Stimulated activated naive B cell treated with anti-CD40 and anti-IgM and Interleukin-4, amounts not matched to agents 10 μg/mL and 1 μg/mL and 100 μg/mL, for 72 hours (primary cell): Measurements from ENCODE around the gene COBL.
A peak's percentile ranks its signal among the peaks of the same experiment; 100 is the strongest.

Experiments
- ATAC-seq, 2 donors: fragments of 150-1000 bp; cut with Tn5 transposase; replicated peaks; 2 replicates each; pipeline ENCODE4 v1.10.0; 2021; ENCODE audit warnings: moderate library complexity in 1 of 2
- DNase-seq: peaks from one replicate; pipeline ENCODE4 v3.0.0; 2021
- H3K27ac Mint-ChIP-seq: one replicate; pipeline ENCODE4 v1.8.0; 2022; ENCODE audit warnings: mild to moderate bottlenecking, mixed read lengths
- H3K27me3 Mint-ChIP-seq, 2 donors: one replicate each; pipeline ENCODE4 v1.8.0; 2022; ENCODE audit warnings: mixed read lengths in 2 of 2
- H3K36me3 Mint-ChIP-seq, 2 donors: one replicate each; pipeline ENCODE4 v1.8.0; 2022; ENCODE audit warnings: mixed read lengths in 2 of 2, mild to moderate bottlenecking in 1 of 2
- H3K4me1 Mint-ChIP-seq, 2 donors: one replicate each; pipeline ENCODE4 v1.8.0; 2022; ENCODE audit warnings: mixed read lengths in 2 of 2, mild to moderate bottlenecking in 1 of 2
- H3K4me3 Mint-ChIP-seq, 2 donors: one replicate each; pipeline ENCODE4 v1.8.0; 2022; ENCODE audit warnings: mild to moderate bottlenecking in 2 of 2, mixed read lengths in 2 of 2, moderate library complexity in 1 of 2
- H3K9me3 Mint-ChIP-seq, 2 donors: one replicate each; pipeline ENCODE4 v1.8.0; 2022; ENCODE audit warnings: mixed read lengths in 2 of 2, mild to moderate bottlenecking in 1 of 2

The COBL gene

GRCh38 chr7:51237446-51238133 lies 79.0 kb downstream of the COBL start:
- H3K9me3 Mint-ChIP-seq = no peaks in the 10 kb centered on the region
- no peak overlapping the region for H3K27ac Mint-ChIP-seq
- H3K27me3 Mint-ChIP-seq = no peaks in the 10 kb centered on the region
- no peak overlapping the region for H3K4me3 Mint-ChIP-seq
- no peaks in the 10 kb centered on the region for H3K36me3 Mint-ChIP-seq
- no peaks in the 10 kb centered on the region for H3K4me1 Mint-ChIP-seq
- ATAC-seq (no peak), DNase-seq (no peak)

GRCh38 chr7:51236470-51237132 lies 80.0 kb downstream of the COBL start:
- no peaks in the 10 kb centered on the region for H3K9me3 Mint-ChIP-seq

GRCh38 chr7:51235593-51236313 lies 80.9 kb downstream of the COBL start:
- ATAC-seq = no peak
- peaks cover under 1% of the 10 kb centered on the region in 2 donors for H3K27me3 Mint-ChIP-seq
- no peaks in the 10 kb centered on the region for H3K9me3 Mint-ChIP-seq

More at GRCh38 chr7:51236470-51237132, 80.0 kb downstream of the COBL start:
- Mint-ChIP-seq H3K36me3 (no peaks in the 10 kb centered on the region), H3K4me1 (no peaks in the 10 kb centered on the region), H3K27me3 (no peaks in the 10 kb centered on the region), H3K4me3 (no peak overlapping the region), H3K27ac (no peak overlapping the region)
- ATAC-seq (no peak), DNase-seq (no peak)

GRCh38 chr7:51234609-51235308 lies 81.8 kb downstream of the COBL start:
- Mint-ChIP-seq H3K9me3 (peaks cover 0 to 1% of the 10 kb centered on the region in 2 donors), H3K27ac (no peak overlapping the region), H3K4me3 (no peak overlapping the region), H3K4me1 (no peaks in the 10 kb centered on the region), H3K36me3 (no peaks in the 10 kb centered on the region), H3K27me3 (peaks cover 8% of the 10 kb centered on the region in 2 donors)
- DNase-seq (no peak), ATAC-seq (no peak)

More at GRCh38 chr7:51235593-51236313, 80.9 kb downstream of the COBL start:
- H3K4me1 Mint-ChIP-seq = no peaks in the 10 kb centered on the region
- no peak for DNase-seq
- no peak overlapping the region for H3K4me3 Mint-ChIP-seq
- no peak overlapping the region for H3K27ac Mint-ChIP-seq
- H3K36me3 Mint-ChIP-seq = no peaks in the 10 kb centered on the region

GRCh38 chr7:51234139-51234538 lies 82.5 kb downstream of the COBL start:
- no peak overlapping the region for H3K27ac Mint-ChIP-seq
- peaks cover 8% of the 10 kb centered on the region in 2 donors for H3K27me3 Mint-ChIP-seq
- H3K36me3 Mint-ChIP-seq = no peaks in the 10 kb centered on the region
- DNase-seq (no peak), ATAC-seq (no peak)
- H3K4me3 Mint-ChIP-seq = no peak overlapping the region
- H3K4me1 Mint-ChIP-seq = no peaks in the 10 kb centered on the region
- peaks cover 0 to 1% of the 10 kb centered on the region in 2 donors for H3K9me3 Mint-ChIP-seq

- no peak for DNase-seq
These were observed 83.2 kb downstream of the COBL start for GRCh38 chr7:51233374-51233773.

GRCh38 chr7:51230723-51231122 lies 85.9 kb downstream of the COBL start:
- ATAC-seq (no peak), DNase-seq (no peak)
- Mint-ChIP-seq H3K27ac (no peak overlapping the region), H3K36me3 (no peaks in the 10 kb centered on the region), H3K4me3 (no peak overlapping the region), H3K27me3 (peaks cover 8% of the 10 kb centered on the region in 2 donors), H3K9me3 (peaks cover 0 to 1% of the 10 kb centered on the region in 2 donors), H3K4me1 (no peaks in the 10 kb centered on the region)

More at GRCh38 chr7:51233374-51233773, 83.2 kb downstream of the COBL start:
- Mint-ChIP-seq H3K4me3 (no peak overlapping the region), H3K4me1 (no peaks in the 10 kb centered on the region), H3K9me3 (peaks cover 0 to 1% of the 10 kb centered on the region in 2 donors), H3K36me3 (no peaks in the 10 kb centered on the region), H3K27me3 (peaks cover 8% of the 10 kb centered on the region in 2 donors), H3K27ac (no peak overlapping the region)
- ATAC-seq = no peak

- Mint-ChIP-seq H3K4me1 (no peaks in the 10 kb centered on the region), H3K9me3 (peaks cover 0 to 1% of the 10 kb centered on the region in 2 donors), H3K36me3 (no peaks in the 10 kb centered on the region), H3K27me3 (peaks cover 8% of the 10 kb centered on the region in 2 donors), H3K27ac (no peak overlapping the region), H3K4me3 (no peak overlapping the region)
- DNase-seq = no peak
- no peak for ATAC-seq
These were observed 86.3 kb downstream of the COBL start for GRCh38 chr7:51230324-51230625.

GRCh38 chr7:51229620-51230323 lies 86.8 kb downstream of the COBL start:
- H3K36me3 Mint-ChIP-seq = no peaks in the 10 kb centered on the region
- peaks cover 8% of the 10 kb centered on the region in 2 donors for H3K27me3 Mint-ChIP-seq
- H3K4me3 Mint-ChIP-seq = no peak overlapping the region
- H3K27ac Mint-ChIP-seq = no peak overlapping the region
- no peak for ATAC-seq
- H3K4me1 Mint-ChIP-seq = no peaks in the 10 kb centered on the region
- H3K9me3 Mint-ChIP-seq = peaks cover 0 to 1% of the 10 kb centered on the region in 2 donors
- no peak for DNase-seq

- Mint-ChIP-seq H3K4me3 (no peak overlapping the region), H3K27ac (no peak overlapping the region), H3K9me3 (peaks cover 0 to 1% of the 10 kb centered on the region in 2 donors), H3K36me3 (no peaks in the 10 kb centered on the region), H3K27me3 (peaks cover 8% of the 10 kb centered on the region in 2 donors), H3K4me1 (no peaks in the 10 kb centered on the region)
- DNase-seq (no peak), ATAC-seq (no peak)
These were observed 87.5 kb downstream of the COBL start for GRCh38 chr7:51229106-51229537.

- Mint-ChIP-seq H3K27me3 (peaks cover 8% of the 10 kb centered on the region in 2 donors), H3K36me3 (no peaks in the 10 kb centered on the region), H3K9me3 (peaks cover 0 to 1% of the 10 kb centered on the region in 2 donors), H3K4me3 (no peak overlapping the region), H3K4me1 (no peaks in the 10 kb centered on the region), H3K27ac (no peak overlapping the region)
- ATAC-seq (no peak), DNase-seq (no peak)
These were observed 88.1 kb downstream of the COBL start for GRCh38 chr7:51228386-51228958.

- Mint-ChIP-seq H3K27me3 (peaks cover 8% of the 10 kb centered on the region in 2 donors), H3K36me3 (no peaks in the 10 kb centered on the region), H3K9me3 (peaks cover 0 to 1% of the 10 kb centered on the region in 2 donors), H3K4me1 (no peaks in the 10 kb centered on the region), H3K4me3 (no peak overlapping the region), H3K27ac (no peak overlapping the region)
- DNase-seq (no peak), ATAC-seq (no peak)
These were observed 88.7 kb downstream of the COBL start for GRCh38 chr7:51227861-51228260.

- Mint-ChIP-seq H3K4me3 (no peak overlapping the region), H3K27me3 (peaks cover 8% of the 10 kb centered on the region in 2 donors), H3K4me1 (no peaks in the 10 kb centered on the region), H3K36me3 (no peaks in the 10 kb centered on the region), H3K27ac (no peak overlapping the region), H3K9me3 (peaks cover 0 to 1% of the 10 kb centered on the region in 2 donors)
- ATAC-seq (peak in 1 of 2 donors; percentile 10), DNase-seq (no peak)
These were observed 89.6 kb downstream of the COBL start for GRCh38 chr7:51226916-51227535.
